GM12873 (cell line): Measurements from ENCODE around the gene ZNF423.

Experiments
- TF ChIP-seq, protein P1 (sequence below): IDR thresholded peaks from 2 replicates; pipeline ENCODE4 v1.5.1; 2012; ENCODE audit warnings: low read depth, mild to moderate bottlenecking, moderate library complexity, low read length, control low read depth; ENCODE audit not compliant: insufficient read depth; ENCODE audit errors: missing control alignments

The ZNF423 gene

DNA sequence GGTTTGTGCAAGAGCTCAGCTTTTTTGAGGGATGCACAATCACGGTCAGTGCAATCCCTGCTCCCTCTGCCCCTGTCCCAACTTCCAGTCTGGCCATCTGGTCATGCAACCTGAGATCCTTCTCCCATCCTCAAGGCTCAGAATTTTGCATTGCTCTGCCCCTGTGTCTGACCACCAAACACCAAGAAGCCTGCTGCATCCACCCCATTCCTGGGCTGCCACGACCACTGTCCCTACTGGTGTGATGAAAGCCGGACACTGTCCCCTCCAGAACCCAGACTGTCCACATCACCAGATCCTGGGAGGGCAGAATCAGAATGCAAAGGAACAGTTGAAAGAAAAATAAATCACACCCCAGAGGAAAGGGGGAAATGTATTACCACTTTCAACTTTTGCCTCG lies 251.3 kb downstream of the ZNF423 start:
- TF ChIP-seq, protein P1, sequence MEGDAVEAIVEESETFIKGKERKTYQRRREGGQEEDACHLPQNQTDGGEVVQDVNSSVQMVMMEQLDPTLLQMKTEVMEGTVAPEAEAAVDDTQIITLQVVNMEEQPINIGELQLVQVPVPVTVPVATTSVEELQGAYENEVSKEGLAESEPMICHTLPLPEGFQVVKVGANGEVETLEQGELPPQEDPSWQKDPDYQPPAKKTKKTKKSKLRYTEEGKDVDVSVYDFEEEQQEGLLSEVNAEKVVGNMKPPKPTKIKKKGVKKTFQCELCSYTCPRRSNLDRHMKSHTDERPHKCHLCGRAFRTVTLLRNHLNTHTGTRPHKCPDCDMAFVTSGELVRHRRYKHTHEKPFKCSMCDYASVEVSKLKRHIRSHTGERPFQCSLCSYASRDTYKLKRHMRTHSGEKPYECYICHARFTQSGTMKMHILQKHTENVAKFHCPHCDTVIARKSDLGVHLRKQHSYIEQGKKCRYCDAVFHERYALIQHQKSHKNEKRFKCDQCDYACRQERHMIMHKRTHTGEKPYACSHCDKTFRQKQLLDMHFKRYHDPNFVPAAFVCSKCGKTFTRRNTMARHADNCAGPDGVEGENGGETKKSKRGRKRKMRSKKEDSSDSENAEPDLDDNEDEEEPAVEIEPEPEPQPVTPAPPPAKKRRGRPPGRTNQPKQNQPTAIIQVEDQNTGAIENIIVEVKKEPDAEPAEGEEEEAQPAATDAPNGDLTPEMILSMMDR, result no peak

DNA sequence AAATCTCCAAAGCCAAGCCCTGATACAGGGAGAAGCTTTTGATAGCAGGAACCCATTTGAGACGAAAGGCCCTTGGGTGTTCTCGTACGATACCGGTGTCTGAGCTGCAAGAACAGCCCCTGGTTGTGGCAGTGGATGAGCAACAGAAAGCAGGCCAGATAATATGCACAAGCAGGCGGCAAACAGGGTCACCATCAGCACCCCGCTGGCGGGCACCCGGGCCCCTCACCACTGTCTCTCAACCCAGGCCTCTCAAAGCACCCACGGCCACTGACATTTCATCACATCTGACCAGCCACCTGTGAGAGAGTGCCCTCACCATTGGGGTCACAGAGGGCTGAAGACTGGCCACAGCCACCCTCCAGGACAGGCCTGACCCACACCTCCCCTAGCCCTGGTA lies 252.0 kb downstream of the ZNF423 start:
- TF ChIP-seq, protein P1, result no peak

DNA sequence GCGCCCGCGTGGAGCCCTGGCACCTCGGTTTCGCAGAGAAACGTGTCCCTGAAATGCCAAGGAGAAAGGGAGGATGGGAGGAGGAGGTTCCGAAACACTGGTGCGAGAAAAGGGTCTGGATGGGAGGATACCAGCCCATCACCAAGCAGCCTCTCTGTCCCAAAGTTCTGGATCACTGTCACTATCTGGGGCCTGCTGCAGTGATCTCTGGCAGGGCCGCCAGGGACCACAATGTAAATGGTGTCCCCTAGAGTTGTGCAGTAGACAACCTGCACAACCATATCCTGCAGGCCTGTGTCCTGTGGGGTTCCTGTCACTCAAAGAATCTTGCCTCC lies 253.0 kb downstream of the ZNF423 start:
- TF ChIP-seq, protein P1, result no peak

DNA sequence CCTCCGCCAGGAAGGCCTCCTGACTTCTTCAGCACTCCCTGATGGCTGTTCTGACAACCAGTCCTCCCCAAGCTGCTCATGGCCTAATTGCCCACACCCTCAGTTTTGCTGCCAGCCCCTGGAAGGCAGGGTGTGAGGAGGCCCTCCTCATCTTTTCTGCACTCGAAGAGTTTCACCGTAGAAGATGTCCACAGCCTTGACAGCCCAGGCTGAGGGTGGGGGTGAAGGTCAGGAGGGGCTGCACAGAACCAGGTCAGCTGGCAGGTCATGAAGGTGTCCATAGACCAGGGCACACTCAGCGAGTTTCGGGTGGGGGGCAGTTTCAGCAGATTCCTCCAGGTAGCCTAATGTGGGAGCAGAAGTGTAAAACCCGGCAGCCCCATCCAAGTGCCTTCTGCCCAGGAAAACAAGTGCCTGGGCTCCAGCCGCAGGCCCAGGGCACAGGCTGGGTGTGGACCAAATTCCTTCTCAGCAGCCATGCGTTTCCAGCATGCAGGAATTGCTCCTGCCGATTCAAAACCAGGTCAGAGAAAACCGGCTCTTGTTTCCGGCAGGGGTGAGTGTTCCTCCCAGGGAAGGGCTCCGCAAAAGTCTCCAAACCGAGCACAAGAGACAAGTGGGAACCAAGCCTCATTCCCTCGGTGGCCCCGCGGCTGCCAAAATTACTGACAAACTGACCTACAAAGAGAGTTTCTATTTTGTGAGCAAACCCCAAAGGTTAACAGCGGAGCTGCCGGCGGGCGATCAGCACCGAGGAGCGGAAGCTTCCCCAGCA lies 253.5 kb downstream of the ZNF423 start:
- TF ChIP-seq, protein P1, result no peak

DNA sequence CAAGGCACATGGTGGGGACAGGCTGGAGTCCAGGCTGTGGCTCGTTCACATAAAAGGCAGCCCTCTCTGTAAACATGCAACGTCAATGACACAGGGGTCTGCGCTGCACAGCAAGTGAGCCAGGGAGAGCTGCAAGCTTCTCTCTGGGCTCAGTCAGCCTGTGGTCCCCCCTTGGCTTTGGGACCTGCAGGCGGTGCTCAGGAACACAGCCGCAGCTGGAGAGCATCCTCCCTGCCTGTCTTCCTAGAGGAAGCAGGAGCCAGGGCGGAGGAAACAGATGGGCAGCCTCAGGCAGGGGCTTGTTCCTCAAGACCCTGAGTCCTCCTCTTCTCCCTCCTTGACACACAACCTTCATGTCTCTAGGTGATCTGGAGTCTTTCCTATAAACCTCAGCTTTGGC lies 254.3 kb downstream of the ZNF423 start:
- TF ChIP-seq, protein P1, result no peak

DNA sequence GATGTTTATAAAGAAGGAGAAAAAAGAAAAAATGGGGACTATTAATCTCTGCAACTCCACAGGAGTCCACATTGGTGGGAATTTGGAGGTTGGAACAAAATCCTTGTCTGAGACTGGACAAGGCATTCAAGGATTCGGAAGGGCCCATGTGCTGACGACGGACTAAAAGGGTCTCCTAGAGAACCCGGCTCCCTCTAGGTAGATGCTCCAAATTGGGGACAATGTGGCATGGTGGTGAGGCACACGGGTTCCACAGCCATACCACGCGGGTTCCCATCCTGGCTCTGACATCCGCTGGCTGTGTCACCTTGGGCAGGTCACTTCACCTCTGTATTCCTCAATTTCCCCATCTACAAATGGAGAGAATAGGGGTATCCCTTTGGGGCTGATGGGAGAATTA lies 254.9 kb downstream of the ZNF423 start:
- TF ChIP-seq, protein P1, result no peak

DNA sequence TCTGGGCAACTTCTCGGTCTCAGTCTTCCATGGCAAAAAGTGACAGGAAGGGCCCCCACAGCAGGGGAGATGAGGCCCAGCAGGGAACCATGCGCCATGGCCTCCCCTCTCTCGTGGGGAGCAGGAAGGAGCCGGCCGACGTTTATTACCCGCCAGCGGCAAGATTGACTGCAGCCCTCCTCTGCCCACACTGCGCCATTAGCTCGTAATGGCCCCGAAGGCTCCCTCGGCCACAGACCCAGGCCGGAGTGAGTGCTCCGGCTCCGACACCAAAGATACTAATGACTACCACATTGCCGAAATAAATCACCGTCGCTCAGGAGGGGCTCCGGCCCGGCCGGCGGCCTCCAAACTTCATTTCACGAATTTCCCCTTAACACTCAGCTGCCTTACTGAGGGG lies 255.4 kb downstream of the ZNF423 start:
- TF ChIP-seq, protein P1, result no peak
